T-helper 1 cell (primary cell): ENCODE data around the gene CPA2.
"Not testable (repeated sequence)": the region's sequence is repeated elsewhere in the genome, so short reads cannot be mapped to it uniquely, and the experiment has no call there.

ENCODE experiments used
- DNase-seq, 5 donors: peaks; one replicate each; pipeline ENCODE4 v3.0.0-alpha.2; 2012 to 2020
- total RNA-seq, 4 donors: gene quantifications; one replicate each; lab custom pipeline; 2026; lab: John Stamatoyannopoulos, UW

The CPA2 gene
- total RNA-seq, result 0 reads per million in 4 donors

DNA sequence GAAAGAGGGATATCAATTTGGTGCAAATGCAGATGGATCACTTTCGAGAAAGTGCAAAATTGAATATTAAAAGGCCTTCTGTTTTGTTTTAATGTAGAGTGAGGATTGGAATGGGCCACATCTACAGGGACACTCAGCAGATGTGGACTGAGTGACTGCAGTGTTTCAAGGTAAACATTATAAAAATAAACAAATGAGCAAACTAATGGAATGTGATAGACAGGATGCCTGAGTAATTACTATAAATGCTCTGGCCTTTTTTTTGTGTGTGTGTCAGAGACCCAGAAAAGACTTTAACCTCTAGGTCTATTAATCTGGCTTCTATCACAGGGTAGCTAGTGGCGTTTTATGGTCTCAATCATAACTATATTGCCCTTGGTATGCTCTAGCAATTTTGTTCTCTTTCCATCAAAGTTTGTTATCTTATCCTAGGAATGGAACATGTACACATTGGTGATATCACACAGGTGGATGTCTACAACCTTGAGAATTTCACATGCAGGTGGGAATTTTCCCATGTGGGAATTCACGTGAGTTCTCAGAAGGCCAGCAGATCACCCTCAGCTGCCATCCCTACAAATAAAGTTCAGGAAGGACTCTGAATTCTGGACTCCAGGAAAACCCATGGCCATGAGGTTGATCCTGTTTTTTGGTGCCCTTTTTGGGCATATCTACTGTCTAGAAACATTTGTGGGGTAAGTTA lies at the start of gene CPA2:
Gene CPA2 (plus strand): TSS at position 606 of the 703 bp plus-strand sequence. CDS start 19 bp downstream, at position 625.
- DNase-seq, result no peak

DNA sequence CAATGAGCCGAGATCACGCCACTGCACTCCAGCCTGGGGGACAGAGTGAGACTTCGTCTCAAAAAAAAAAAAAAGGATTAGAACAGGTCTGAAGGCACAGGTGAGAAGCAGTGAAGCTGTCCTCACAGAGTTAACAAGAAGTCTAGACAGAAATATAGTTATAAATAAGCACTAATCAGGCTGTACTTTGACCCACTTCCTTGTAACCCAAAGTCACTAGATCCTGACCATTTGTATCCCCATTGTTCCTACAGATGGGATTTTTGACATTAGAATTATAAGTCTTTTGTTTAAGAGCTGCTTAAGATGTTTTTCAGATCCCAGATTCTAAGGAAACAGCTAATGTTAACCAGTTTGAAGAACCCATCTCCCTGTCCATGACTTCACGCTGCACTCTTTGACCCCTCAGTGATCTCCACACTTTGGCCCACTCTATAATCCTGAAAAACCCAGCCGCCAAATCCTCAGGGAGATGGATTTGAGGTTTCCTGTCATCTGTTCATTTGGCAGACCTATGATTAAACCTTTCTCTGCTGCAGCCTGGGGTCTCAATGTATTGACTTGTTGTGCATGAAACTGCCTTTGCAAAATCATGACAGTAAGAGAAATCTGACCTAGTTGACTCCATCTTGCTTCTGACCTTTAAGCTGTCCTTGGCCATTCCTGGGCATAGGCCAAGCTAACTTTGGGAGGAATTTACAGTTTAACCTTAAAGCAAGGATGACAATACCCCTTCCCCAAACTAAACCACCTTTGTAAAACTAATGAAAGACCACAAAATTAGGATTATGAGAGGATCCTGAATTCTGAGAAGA lies 47.6 kb upstream of the CPA2 start:
- no peak for DNase-seq

DNA sequence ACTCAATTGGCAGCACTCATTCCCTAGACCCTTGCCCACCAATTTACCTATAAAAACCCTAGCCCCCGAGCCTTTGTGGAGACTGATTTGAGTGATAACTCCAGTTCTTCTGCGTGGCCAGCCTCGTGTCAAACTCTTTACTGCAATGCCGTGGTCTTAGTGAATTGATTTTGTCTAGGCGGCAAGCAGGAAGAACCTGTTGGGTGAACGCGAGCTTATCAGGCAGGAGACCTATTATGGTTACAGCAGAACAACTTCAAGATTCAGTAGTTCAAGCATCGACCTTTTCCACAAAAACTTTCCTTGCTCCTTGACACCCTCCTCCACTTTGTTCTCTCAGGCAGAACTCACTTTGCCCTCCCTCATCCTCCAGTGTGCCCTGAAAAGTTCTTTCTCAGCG lies 46.8 kb upstream of the CPA2 start:
- no peak for DNase-seq

DNA sequence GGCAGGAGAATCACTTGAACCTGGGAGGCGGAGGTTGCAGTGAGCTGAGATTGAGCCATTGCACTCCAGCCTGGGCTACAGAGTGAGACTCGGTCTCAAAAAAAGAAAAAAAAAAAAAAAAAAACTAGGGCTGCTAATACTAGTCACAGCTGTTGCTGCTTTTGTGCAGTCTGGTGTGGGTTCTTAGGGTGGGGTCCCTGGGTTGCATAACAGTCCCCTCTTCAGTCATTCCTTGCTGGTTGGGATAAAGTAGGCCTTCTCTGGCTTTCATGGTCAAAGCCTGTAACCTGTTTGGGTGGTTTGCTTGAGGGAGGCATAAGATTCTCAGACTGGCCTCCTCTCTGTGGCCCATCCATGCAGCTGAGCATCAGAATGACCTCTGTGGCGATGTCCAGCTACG lies 44.9 kb upstream of the CPA2 start:
- no peak for DNase-seq

DNA sequence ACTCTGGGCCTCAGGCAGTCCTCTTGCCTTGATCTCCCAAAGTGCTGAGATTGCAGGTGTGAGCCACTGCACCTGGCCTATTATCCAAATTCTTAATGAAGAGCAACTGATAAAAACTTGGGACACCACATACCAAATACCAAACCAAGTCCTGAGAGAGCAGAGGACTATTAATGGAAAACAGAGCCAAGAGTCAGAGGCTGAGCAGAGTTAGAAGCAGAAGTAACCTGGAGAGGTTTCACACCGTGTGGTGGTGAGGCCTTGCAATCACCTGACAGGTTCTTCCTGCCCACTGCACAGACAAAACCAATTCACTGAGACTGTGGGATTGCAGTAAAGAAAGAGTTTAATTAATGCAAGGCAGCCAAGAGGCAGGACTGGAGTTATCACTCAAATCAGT lies 43.0 kb upstream of the CPA2 start:
- DNase-seq, result no peak

DNA sequence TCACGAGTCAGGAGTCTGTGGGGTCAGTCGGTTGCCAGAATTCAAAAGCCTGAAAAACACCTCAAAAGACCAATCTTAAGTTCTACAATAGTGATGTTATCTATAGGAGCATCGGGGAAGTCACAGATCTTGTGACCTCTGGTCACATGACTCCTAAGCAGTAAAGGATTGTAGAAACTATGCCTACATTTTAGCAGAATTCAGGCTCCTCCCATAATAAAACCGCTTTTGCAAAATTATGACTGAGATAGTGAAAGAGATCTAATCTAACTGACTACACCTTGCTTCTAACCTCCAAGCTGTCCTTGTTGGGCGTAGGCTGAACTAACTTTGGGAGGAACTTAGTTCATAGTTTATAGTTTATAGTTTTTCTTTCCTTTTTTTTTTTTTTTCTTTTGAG lies 42.5 kb upstream of the CPA2 start:
- DNase-seq, result no peak

DNA sequence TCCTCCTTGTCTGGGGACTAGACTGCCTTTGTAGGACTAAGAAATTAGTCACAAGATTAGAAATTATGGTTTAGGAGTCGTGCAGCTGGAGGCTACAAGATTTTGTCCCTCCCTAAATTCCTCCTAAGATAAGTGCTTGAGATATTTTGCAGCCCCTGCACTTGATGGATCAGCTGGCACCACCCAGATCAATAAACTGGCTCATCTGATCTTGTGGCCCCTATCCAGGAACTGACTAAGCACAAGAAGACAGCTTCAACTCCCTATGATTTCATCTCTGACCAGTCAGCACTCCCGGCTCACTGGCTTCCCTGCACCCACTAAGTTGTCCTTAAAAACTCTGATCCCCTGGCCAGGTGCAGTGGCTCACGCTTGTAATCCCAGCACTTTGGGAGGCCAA lies 41.7 kb upstream of the CPA2 start:
- DNase-seq, result not testable (repeated sequence)

DNA sequence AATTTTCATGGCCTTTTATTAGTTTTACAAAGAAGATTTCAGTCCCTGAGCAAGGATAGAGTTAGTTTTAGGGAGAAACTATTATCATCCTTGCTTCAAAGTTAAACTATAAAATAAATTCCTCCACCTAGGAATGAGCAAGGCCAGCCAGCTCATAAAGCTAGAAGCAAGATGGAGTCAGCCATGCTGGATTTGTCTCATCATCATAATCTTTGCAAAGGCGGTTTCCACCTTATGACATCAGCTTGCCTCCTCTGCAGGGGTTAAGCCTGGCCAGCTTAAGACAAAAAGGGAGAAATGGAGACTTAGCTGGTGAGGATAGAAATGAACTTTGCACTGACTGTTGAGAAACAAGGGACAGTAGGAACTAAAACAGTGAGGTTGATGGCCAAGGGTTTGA lies 40.3 kb upstream of the CPA2 start:
- no peak for DNase-seq

DNA sequence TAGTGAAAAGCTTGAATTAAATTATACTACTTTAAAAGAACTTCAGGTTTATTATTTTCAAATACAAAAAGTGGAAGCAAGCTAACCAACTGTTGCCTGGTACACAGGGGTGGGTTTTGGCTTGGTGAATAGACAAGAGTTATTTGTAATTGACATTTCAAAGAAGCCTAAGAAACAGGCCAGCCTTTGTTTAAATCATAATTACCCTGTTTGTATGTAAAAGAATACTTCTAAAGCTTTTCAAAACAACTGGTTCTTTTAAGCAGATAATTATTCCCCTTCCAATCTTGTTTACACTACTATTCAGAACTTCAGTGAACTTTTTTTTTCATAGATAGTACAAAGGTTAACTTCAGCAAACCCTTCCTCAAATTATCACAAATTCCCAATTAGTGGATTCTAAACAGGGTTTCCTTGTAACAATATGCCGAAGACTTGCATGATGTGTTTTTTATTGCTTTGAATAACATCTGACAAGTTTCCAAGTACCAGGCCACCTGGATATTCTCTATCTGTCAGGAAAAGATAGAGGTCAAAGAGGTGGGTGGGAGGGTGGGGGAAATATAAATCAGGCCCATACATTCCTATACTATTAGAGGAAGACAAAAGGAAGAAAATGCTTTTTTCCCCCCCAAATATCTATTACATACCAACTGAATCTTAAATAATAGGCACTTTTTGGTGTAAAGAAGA lies 38.6 kb upstream of the CPA2 start:
- no peak for DNase-seq

DNA sequence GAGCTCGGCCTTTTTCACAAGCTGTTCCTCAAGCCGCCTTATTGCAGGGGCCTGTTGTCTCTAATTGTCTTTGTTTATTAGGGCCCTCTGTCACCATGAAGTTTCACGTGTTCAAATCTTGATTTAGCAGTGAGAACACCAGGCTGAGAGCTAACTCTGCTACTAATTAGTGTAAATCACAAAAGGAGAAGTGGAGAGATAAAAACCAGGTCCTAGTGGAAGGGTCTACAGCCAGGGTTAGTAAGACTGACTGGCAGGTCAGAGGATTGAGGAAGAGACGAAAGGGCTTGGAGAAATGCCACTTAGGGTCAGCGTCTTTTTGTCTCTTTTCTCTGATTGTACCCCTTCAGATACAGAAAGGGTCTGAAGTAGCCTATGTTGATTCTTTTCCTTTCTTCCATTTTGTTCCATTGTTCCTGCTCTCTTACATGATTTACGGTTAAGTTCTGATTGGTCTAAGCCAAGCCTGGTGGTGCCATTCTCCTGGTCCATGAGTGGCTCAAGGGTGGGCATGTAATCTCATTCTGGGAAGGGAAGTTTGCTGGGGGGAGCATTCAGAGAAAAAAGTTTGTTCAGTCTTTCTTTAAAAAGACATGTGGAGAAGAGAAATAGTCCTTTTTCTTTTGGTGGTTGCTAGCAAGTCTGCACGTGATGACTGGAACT lies 37.7 kb upstream of the CPA2 start:
- no peak for DNase-seq

DNA sequence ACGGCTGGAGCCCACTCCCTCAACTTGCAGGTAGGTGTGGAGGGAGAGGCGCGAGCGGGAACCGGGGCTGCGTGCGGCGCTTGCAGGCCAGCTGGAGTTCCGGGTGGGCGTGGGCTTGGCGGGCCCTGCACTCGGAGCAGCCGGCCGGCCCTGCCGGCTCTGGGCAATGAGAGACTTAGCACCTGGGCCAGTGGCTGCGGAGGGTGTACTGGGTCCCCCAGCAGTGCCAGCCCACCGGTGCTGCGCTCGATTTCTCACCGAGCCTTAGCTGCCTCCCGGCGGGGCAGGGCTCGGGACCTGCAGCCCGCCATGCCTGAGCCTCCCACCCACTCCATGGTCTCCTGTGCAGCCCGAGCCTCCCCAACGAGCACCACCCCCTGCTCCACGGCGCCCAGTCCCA lies 36.7 kb upstream of the CPA2 start:
- DNase-seq, result not testable (repeated sequence)

DNA sequence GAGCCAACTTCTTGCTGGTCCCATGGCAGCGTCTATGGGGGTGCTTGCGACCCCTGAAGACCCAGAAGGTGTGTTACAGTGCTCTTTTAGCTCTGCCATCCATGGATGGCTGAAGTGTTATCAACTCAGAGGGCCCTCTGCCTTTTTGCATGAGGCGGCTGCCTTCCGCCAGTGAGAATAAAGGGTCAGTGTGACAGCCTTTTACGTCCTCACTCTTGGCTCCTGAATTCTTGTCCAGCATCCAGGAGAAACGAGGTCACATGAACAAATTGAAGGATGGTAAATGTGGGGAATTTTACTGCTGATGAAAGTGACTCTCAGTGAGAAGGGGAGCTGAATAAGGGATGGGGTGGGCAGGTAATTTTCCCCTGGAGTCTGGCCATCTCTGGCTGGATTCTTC lies 34.9 kb upstream of the CPA2 start:
- no peak for DNase-seq

DNA sequence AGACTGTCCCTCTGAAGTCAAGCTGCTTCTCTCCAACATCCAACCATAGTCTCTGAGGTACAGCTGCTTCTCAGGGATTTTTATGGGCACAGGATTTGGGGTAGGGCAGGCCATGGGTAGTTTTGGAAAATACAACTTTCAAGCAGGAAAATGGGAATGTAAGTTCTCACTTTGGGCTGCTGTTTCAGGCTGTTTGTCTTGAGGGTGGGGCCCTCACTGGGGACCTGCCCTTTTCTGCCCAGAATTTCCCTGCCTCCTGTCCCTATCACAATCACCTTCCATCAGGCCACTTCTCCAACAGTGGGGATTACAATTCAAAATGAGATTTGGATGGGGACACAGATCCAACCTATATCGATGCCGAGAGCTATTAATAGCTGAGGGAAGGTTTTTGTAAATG lies 34.5 kb upstream of the CPA2 start:
- no peak for DNase-seq

DNA sequence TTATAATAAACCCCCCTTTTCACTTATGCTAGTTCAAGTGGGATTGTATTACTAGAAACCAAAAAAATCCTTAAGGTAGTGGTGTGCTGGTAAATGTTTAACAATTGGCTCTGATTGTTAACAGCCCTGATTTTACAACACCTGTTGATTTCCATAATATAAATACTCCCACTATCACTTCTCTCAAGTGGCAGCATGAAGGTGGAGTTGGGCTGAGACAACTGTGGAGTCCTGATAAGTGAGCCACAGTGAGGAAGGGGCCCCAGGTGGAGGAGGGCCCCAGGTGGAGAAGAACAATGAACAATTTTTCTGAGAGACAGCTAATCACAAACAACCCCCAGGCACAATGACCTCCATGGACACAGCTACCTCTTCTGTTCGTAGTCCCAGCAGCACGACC lies 32.6 kb upstream of the CPA2 start:
- DNase-seq, result no peak

DNA sequence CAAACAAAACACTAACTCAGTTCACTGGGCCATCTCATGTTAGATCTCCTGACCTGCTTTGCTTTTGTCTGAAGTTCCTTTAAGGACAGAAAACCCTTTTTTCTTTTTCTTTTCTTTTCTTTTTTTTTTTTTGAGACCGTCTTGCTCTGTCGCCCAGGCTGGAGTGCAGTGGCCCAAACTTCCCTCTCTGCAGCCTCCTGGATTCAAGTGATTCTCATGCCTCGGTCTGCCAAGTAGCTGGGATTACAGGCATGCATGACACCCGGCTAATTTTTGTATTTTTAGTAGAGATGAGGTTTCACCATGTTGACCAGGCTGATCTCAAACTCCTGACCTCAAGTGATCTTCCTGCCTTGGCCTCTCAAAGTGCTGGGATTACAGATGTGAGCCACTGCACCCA lies 30.3 kb upstream of the CPA2 start:
- not testable (repeated sequence) for DNase-seq

DNA sequence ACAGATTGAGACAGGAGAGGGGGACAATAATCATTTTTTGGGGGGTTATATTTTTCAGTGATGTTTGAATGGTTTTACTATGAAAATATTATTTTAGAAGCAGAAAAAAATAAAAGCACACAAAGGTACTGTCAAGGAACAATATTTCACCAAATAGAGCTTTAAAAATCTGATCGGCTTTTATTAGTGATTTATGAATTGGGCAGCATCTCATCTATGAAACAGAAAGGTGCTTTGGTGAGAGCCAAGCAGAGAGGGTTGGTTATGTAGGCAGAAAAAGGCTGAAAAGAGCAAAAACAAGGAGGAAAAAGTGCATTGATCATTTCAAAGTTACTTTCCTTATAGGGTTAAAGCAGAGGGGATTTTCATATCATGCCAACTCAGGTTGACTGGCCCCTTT lies 26.4 kb upstream of the CPA2 start:
- DNase-seq, result no peak

DNA sequence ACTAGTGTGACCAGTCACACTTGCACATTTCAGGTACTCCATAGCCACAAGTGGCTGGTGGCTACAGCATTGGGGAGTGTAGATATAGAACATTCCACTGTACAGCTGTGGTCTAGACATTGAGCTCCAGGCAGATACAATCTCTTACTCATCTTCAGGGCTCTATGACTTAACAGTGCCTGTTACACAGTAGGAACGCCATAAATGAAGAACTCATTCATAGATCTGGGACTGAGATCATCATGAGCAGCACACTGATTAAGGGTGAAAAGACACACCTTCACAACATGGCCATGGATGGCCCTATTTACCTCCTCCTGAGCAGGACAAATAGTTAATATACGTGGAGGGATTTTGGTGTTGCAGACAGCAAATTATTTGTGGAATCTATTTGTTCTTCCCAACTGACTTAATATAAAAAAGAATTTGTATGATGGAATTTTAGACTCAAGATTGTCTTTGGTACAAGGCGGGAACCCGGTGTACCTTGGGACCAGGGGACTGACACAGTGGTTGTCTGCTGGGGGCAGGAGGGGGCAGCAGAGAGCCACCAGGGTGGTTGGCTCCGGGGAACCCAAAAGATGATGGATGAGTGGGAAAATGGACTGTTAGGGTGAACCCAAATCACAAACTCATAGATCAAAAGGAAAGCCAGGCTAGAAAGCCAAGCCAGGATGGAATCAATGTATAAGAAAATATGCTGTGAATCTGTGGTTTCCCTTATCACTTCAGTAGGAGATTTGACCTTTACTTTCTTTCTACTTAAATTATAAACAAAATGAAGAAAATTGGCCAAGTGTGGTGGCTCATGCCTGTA lies 24.3 kb upstream of the CPA2 start:
- DNase-seq, result peak in 4 of 5 donors; percentile 22 to 34 (median 24)

DNA sequence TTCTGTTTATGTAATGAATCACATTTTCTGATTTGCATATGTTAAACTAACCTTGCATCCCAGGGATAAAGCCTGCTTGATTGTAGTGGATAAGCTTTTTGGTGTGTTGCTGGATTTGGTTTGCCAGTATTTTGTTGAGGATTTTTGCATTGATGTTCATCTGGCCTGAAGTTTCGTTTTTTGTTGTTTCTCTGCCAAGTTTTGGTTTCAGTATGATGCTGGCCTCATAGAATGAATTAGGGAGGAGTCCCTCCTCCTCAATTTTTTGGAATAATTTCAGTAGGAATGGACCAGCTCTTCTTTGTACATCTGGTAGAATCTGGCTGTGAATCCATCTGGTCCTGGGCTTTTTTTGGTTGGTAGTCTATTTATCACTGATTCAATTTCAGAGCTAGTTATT lies 23.2 kb upstream of the CPA2 start:
- not testable (repeated sequence) for DNase-seq

DNA sequence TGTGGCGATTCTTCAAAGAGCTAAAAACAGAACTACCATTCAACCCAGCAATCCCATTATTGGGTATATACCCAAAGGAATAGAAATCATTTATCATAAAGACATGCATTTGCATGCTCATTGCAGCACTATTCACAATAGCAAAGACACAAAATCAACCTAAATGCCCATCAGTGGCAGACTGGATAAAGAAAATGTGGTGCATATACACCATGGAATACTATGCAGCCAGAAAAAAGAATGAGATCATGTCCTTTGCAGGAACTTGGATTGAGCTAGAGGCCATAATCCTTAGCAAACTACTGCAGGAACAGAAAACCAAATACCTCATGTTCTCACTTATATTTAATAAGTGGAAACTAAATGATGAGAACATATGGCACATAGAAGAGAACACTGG lies 20.2 kb upstream of the CPA2 start:
- not testable (repeated sequence) for DNase-seq

DNA sequence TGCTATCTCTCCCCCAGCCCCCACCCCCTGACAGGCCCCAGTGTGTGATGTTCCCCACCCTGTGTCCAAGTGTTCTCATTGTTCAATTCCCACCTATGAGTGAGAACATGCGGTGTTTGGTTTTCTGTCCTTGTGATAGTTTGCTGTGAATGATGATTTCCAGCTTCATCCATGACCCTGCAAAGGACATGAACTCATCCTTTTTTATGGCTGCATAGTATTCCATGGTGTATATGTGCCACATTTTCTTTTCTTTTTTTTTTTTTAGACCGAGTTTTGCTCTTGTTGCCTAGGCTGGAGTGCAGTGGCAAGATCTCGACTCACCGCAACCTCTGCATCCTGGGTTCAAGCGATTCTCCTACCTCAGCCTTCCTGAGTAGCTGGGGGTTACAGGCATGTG lies 17.8 kb upstream of the CPA2 start:
- not testable (repeated sequence) for DNase-seq

DNA sequence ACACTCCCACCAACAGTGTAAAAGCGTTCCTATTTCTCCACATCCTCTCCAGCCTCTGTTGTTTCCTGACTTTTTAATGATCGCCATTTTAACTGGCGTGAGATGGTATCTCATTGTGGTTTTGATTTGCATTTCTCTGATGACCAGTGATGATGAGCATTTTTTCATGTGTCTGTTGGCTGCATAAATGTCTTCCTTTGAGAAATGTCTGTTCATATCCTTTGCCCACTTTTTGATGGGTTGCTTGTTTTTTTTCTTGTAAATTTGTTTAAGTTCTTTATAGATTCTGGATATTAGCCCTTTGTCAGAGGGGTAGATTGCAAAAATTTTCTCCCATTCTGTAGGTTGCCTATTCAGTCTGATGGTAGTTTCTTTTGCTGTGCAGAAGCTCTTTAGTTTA lies 17.0 kb upstream of the CPA2 start:
- DNase-seq, result not testable (repeated sequence)

DNA sequence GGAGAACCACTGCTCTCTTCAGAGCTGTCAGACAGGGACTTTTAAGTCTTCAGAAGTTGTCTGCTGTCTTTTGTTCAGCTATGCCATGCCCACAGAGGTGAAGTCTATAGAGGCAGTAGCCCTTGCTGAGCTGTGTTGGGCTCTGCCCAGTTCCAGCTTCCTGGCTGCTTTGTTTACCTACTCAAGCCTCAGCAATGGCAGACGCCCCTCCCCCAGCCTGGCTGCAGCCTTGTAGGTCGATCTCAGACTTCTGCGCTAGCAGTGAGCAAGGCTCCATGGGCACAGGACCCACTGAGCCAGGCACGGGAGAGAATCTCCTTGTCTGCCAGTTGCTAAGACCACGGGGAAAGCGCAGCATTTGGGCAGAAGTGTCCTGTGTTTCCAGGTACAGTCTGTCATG lies 12.1 kb upstream of the CPA2 start:
- DNase-seq, result no peak
